NT2/D1 (cell line): ENCODE data around the gene IL16.

Source experiments
- DNase-seq: peaks from one replicate; pipeline ENCODE4 v3.0.0-alpha.2; 2011; ENCODE audit warnings: low read depth, low spot score
- H3K27me3 ChIP-seq: 2 replicates; pipeline ENCODE4 v1.6.0; 2011; ENCODE audit warnings: mild to moderate bottlenecking; ENCODE audit not compliant: insufficient read length, insufficient read depth
- H3K36me3 ChIP-seq: 2 replicates; pipeline ENCODE4 v1.6.1; 2011; ENCODE audit warnings: mild to moderate bottlenecking, low read length, mixed read lengths; ENCODE audit not compliant: insufficient read depth, insufficient read length
- H3K4me1 ChIP-seq: 2 replicates; pipeline ENCODE4 v1.5.1; 2011; ENCODE audit not compliant: insufficient read depth, insufficient read length
- H3K4me3 ChIP-seq: 2 replicates; pipeline ENCODE4 v1.5.1; 2011; ENCODE audit warnings: low read depth; ENCODE audit not compliant: insufficient read length
- H3K9ac ChIP-seq: 2 replicates; pipeline ENCODE4 v1.6.0; 2011; ENCODE audit warnings: low read depth; ENCODE audit not compliant: insufficient read length
- H3K9me3 ChIP-seq: 2 replicates; pipeline ENCODE4 v1.5.1; 2011; ENCODE audit warnings: mild to moderate bottlenecking, low read length; ENCODE audit not compliant: insufficient read depth
- SUZ12 ChIP-seq: IDR thresholded peaks from 2 replicates; pipeline ENCODE4 v1.6.1; 2011; ENCODE audit not compliant: insufficient read length, insufficient read depth; ENCODE audit errors: extremely low read depth
- YY1 ChIP-seq: IDR thresholded peaks from 2 replicates; pipeline ENCODE4 v1.6.1; 2011; ENCODE audit not compliant: insufficient read length, insufficient read depth
- ZNF274 ChIP-seq: IDR thresholded peaks from 2 replicates; pipeline ENCODE4 v1.6.1; 2011; ENCODE audit warnings: mild to moderate bottlenecking, low read depth, low read length

The IL16 gene

GRCh38 chr15:81311752-81312464, 115.2 kb downstream of the IL16 start:
- no peak for DNase-seq
- Histone ChIP-seq H3K27me3 (no peaks in the 10 kb centered on the region), H3K9ac (no peak overlapping the region), H3K36me3 (peaks cover 16% of the 10 kb centered on the region), H3K4me3 (no peak overlapping the region), H3K9me3 (no peaks in the 10 kb centered on the region), H3K4me1 (no peaks in the 10 kb centered on the region)
- TF ChIP-seq ZNF274, result no peak
- no peak for TF ChIP-seq SUZ12
- no peak for TF ChIP-seq YY1

GRCh38 chr15:81312790-81313543, 116.3 kb downstream of the IL16 start:
- peaks cover 20% of the 10 kb centered on the region for H3K36me3 ChIP-seq
- no peaks in the 10 kb centered on the region for H3K27me3 ChIP-seq
- TF ChIP-seq YY1 (no peak), SUZ12 (no peak), ZNF274 (no peak)
- no peaks in the 10 kb centered on the region for H3K4me1 ChIP-seq
- no peak overlapping the region for H3K9ac ChIP-seq
- DNase-seq, result no peak
- no peak overlapping the region for H3K4me3 ChIP-seq
- no peaks in the 10 kb centered on the region for H3K9me3 ChIP-seq

- no peaks in the 10 kb centered on the region for H3K27me3 ChIP-seq
- no peak overlapping the region for H3K4me3 ChIP-seq
- H3K9me3 ChIP-seq, result no peaks in the 10 kb centered on the region
- no peak for TF ChIP-seq SUZ12
- TF ChIP-seq ZNF274, result no peak
- no peak for TF ChIP-seq YY1
- DNase-seq, result no peak
- H3K36me3 ChIP-seq, result peaks cover 20% of the 10 kb centered on the region
- no peaks in the 10 kb centered on the region for H3K4me1 ChIP-seq
- no peak overlapping the region for H3K9ac ChIP-seq
These were observed 117.0 kb downstream of the IL16 start for GRCh38 chr15:81313686-81314085.

GRCh38 chr15:81314378-81314777, 117.7 kb downstream of the IL16 start:
- no peak overlapping the region for H3K4me3 ChIP-seq
- H3K9ac ChIP-seq, result no peak overlapping the region
- TF ChIP-seq SUZ12, result no peak
- TF ChIP-seq YY1, result no peak
- peaks cover 27% of the 10 kb centered on the region for H3K36me3 ChIP-seq
- H3K9me3 ChIP-seq, result no peaks in the 10 kb centered on the region
- DNase-seq, result no peak
- H3K4me1 ChIP-seq, result no peaks in the 10 kb centered on the region
- H3K27me3 ChIP-seq, result no peaks in the 10 kb centered on the region

- H3K4me1 ChIP-seq, result no peaks in the 10 kb centered on the region
- H3K9ac ChIP-seq, result no peak overlapping the region
- H3K27me3 ChIP-seq, result no peaks in the 10 kb centered on the region
- no peak for TF ChIP-seq ZNF274
- TF ChIP-seq YY1, result no peak
- no peak for TF ChIP-seq SUZ12
- no peak for DNase-seq
- no peaks in the 10 kb centered on the region for H3K9me3 ChIP-seq
- H3K4me3 ChIP-seq, result no peak overlapping the region
- H3K36me3 ChIP-seq, result peaks cover 34% of the 10 kb centered on the region
These were observed 118.9 kb downstream of the IL16 start for GRCh38 chr15:81315452-81316175.

GRCh38 chr15:81316267-81316666, 119.6 kb downstream of the IL16 start:
- no peak overlapping the region for H3K9ac ChIP-seq
- TF ChIP-seq YY1 (no peak), ZNF274 (no peak), SUZ12 (no peak)
- no peak for DNase-seq
- H3K4me1 ChIP-seq, result no peaks in the 10 kb centered on the region
- peaks cover 32% of the 10 kb centered on the region for H3K36me3 ChIP-seq
- no peaks in the 10 kb centered on the region for H3K27me3 ChIP-seq
- no peak overlapping the region for H3K4me3 ChIP-seq
- no peaks in the 10 kb centered on the region for H3K9me3 ChIP-seq

GRCh38 chr15:81317642-81318017, 121.0 kb downstream of the IL16 start:
- Histone ChIP-seq H3K36me3 (peaks cover 25% of the 10 kb centered on the region), H3K4me3 (no peak overlapping the region), H3K27me3 (no peaks in the 10 kb centered on the region), H3K4me1 (no peaks in the 10 kb centered on the region), H3K9ac (no peak overlapping the region), H3K9me3 (no peaks in the 10 kb centered on the region)
- no peak for DNase-seq
- TF ChIP-seq SUZ12 (no peak), ZNF274 (no peak), YY1 (no peak)
